Neural progenitor cell (in vitro differentiated cells): ENCODE results near the gene SAMD13.

Experiments
- EZH2 ChIP-seq: fragments of 200-600 bp; sonication (generic); IDR thresholded peaks from 2 replicates; pipeline ENCODE4 v1.6.1; 2017; ENCODE audit warnings: antibody characterized with exemption, mild to moderate bottlenecking, moderate library complexity
- EZH2phosphoT487 ChIP-seq: fragments of 200-600 bp; sonication (generic); IDR thresholded peaks from 2 replicates; pipeline ENCODE4 v1.6.1; 2017; ENCODE audit warnings: antibody characterized with exemption
- TF ChIP-seq, protein P1 (sequence below): fragments of 200-600 bp; sonication (generic); IDR thresholded peaks from 2 replicates; pipeline ENCODE4 v1.5.1; 2017; ENCODE audit warnings: antibody characterized with exemption, mild to moderate bottlenecking

DNA sequence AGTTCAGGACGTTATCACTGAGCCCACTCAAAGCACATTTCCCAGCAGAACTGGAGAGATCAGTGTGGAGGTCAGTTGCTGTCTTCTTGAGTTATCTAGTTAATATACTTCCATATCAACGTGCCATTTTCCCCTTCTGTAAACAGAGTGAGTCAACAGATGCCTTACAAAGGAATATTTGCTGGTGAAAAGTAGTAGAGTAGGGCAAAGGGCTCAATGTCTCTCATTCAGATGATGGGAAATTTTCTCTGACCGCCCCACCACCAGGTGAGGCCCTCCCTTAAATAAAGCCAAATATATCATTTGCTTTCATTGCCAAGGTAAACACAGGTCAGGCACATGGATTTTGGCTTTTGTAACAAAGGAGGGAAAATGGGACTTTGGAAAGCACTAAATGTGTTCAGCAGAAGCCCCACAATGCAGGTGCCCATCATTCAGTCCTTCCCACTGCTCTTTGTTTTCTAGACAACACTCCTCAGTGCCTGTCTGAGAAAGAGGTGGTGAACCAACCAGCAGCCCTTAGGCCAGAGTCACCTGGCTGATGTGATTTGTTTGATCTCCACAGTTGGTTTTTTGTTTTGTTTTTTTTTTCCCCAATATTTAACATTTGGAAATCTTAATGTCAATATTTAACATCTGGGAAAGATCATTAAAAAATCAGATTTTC, 40.5 kb upstream of the SAMD13 start:
- TF ChIP-seq EZH2phosphoT487 (no peak), EZH2 (no peak)
- TF ChIP-seq, protein P1, sequence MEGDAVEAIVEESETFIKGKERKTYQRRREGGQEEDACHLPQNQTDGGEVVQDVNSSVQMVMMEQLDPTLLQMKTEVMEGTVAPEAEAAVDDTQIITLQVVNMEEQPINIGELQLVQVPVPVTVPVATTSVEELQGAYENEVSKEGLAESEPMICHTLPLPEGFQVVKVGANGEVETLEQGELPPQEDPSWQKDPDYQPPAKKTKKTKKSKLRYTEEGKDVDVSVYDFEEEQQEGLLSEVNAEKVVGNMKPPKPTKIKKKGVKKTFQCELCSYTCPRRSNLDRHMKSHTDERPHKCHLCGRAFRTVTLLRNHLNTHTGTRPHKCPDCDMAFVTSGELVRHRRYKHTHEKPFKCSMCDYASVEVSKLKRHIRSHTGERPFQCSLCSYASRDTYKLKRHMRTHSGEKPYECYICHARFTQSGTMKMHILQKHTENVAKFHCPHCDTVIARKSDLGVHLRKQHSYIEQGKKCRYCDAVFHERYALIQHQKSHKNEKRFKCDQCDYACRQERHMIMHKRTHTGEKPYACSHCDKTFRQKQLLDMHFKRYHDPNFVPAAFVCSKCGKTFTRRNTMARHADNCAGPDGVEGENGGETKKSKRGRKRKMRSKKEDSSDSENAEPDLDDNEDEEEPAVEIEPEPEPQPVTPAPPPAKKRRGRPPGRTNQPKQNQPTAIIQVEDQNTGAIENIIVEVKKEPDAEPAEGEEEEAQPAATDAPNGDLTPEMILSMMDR, result no peak
